GM12865 (cell line): ENCODE results near the gene C17orf113.

Experiments
- DNase-seq: peaks from one replicate; pipeline ENCODE4 v3.0.0; 2010; ENCODE audit warnings: low read depth
- H3K4me3 ChIP-seq: 2 replicates; pipeline ENCODE4 v1.5.1; 2011; ENCODE audit warnings: mild to moderate bottlenecking, low read depth, low read length, control low read depth
- CTCF ChIP-seq: IDR thresholded peaks from 2 replicates; pipeline ENCODE4 v1.5.1; 2011; ENCODE audit warnings: low read length, control low read depth, low read depth, inconsistent platforms; ENCODE audit not compliant: insufficient read depth; ENCODE audit errors: missing control alignments

The C17orf113 gene

GRCh38 chr17:42041619-42042018, 8.8 kb downstream of the C17orf113 start:
- DNase-seq, result no peak
- no peak overlapping the region for H3K4me3 ChIP-seq
- no peak for TF ChIP-seq CTCF

GRCh38 chr17:42040818-42041217, 9.6 kb downstream of the C17orf113 start:
- H3K4me3 ChIP-seq, result no peak overlapping the region
- TF ChIP-seq CTCF, result no peak
- DNase-seq, result no peak

- no peak overlapping the region for H3K4me3 ChIP-seq
- no peak for TF ChIP-seq CTCF
- no peak for DNase-seq
Observed at GRCh38 chr17:42039794-42040763, 10.3 kb downstream of the C17orf113 start.

- peak; percentile 43 for DNase-seq
- no peak for TF ChIP-seq CTCF
- no peak overlapping the region for H3K4me3 ChIP-seq
Observed at GRCh38 chr17:42038221-42038973, 12.0 kb downstream of the C17orf113 start.

- peak; percentile 29 for DNase-seq
- TF ChIP-seq CTCF, result no peak
- no peak overlapping the region for H3K4me3 ChIP-seq
Observed at GRCh38 chr17:42034059-42034458, 16.3 kb downstream of the C17orf113 start.

GRCh38 chr17:42031584-42031983, 18.8 kb downstream of the C17orf113 start:
- DNase-seq, result no peak
- TF ChIP-seq CTCF, result no peak
- no peak overlapping the region for H3K4me3 ChIP-seq

- DNase-seq, result no peak
- TF ChIP-seq CTCF, result no peak
- no peak overlapping the region for H3K4me3 ChIP-seq
Observed at GRCh38 chr17:42028791-42029127, 21.6 kb downstream of the C17orf113 start.
